ENCODE results near the gene HM13.
A peak's percentile ranks its signal among the peaks of the same experiment; 100 is the strongest.
"Not testable (repeated sequence)": the region's sequence is repeated elsewhere in the genome, so short reads cannot be mapped to it uniquely, and the experiment has no call there.

Gene HM13

GRCh38 chr20:31593221-31594001 lies 79.2 kb downstream of the HM13 start:
- ATAC-seq, result peak; percentile 56 to 79

GRCh38 chr20:31594002-31594557 lies 79.8 kb downstream of the HM13 start:
- ATAC-seq, result no peak

DNA sequence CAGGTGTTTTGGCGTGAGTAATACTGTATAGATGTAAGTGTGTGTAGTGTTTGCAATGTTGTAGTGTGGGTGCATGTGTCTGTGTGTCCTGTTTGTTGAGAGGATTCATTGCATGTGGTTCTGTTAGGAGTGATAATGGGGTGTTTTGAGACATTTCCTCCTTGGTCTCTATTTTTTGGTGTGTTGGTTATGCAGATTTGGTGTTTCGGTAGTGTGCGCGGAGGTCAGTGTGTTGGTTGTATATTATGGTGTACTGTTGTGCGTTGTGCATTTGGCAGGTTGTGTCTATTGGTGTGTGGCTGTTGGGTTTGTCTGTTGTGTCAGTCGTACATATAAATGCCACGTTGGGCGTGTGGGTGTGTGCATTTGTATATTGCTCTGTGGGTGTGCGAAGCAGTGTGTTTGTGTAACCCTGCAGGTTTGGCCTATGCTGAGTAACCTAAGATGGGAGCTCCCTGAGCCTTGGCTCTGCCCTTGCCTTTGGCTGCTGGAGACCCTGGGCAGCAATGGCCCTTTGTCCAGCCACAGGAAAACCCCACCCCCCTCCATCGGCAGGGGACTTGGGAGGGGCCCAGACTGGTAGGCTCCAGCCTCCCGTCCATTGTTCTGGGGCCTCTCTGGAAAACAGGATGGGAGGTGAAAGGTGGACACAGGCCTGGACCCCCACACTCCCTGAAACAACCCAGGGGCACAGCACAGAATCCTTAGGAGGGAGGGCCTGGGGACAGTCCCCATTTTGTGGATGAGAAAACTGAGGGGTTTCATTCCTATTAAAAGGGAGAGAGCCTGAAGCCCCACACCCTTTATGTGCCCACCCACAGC lies 80.5 kb downstream of the HM13 start:
- no peak for ATAC-seq

- no peak for ATAC-seq
These were observed 81.1 kb downstream of the HM13 start for GRCh38 chr20:31595380-31595653.

DNA sequence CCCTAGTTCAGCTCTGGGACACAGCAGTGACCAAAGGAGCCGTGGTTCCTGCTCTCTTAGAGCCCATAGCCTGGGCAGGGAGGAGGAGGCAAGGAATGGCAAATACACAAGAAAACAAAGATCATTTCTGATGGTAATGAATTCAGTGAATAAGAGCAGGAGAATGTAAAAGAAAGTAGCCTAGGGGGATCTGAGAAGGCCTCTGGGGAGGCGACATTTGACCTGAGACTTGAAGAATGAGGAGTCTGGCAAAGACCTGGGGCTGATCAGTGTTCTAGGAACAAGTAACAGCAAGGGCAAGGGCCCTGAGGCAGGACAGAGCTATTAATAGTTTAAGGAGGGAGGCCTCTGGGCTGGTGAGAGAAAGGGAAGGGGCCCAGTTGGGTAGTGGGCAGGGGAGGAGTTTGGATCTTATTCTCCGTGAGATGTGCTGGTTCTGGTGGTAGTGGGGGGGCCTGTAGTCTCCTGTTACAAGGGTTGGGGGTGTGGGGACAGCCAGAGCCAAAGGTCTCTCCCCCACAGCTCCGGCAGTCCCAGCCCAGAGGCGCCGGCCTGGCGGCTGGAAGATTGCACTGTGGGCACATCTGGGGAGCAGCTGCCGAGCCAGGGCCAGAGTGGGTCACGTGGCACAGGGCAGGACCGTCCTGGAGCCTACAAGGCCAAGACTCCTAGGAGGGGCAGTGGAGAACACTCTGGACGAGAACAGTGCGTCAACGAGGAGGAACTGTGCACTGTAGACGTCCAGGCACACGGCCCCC lies 81.6 kb downstream of the HM13 start:
- ATAC-seq, result no peak

DNA sequence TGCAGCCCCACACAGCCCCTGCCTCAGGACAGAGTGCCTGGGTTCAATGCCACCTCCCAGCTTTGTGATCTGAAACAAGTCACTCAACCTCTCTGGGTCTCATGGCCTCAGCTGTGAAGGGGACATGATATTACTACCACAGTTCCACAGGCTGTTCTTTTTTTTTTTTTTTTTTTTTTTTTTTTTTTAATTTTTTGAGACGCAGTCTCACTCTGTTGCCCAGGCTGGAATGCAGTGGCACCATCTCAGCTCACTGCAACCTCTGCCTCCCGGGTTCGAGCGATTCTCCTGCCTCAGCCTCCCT lies 82.1 kb downstream of the HM13 start:
- ATAC-seq, result not testable (repeated sequence)

DNA sequence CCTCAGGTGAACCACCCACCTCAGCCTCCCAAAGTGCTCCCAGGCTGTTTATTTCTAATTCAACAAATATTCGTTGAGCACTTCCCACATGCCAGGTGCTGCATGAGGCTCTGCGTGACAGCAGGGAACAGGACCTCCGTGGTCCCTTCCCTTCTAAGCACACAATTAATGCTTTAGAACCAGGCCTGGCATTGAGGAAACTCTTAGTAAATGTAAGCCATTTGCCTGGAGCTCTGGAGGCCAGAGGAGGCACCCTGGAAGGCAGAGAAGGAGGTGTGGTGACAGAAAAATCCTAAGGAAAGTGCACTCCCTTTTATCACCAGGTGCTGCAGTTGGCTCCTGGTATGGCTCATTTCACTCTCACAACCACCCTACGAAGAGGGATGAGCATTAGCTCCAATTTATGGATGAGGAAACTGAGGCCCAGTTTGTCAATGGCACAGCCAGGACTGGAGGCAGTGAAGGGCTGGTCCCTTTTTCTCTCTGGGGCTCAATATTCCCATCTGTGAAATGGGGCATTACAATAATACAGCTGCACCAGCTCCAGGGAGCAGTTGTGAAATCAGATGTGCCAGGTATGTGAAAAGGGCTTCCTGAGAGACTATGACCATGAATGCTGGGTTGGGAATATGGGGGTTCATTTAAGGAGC lies 82.7 kb downstream of the HM13 start:
- ATAC-seq, result no peak

DNA sequence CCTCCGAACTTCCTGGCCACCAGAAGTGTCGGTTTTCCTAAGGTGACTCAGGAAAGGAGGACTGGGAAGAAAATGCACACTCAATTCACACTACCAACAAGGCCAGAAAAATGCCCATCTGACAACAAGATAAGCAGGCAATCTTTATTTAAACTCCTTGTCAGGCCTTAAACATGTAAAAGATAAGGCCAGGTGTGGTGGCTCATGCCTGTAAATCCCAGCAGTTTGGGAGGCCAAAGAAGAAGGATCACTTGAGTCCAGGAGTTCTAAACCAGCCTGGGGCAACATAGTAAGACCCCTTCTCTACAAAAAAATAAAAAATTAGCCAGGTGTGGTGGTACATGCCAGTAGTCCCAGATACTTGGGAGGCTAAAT lies 83.2 kb downstream of the HM13 start:
- ATAC-seq, result no peak

- ATAC-seq, result no peak
These were observed 88.2 kb downstream of the HM13 start for GRCh38 chr20:31602431-31602778.

GRCh38 chr20:31602779-31603441 lies 88.7 kb downstream of the HM13 start:
- peak; percentile 85 to 86 for ATAC-seq

GRCh38 chr20:31603822-31604566 lies 89.8 kb downstream of the HM13 start:
- peak; percentile 30 to 33 for ATAC-seq

- no peak for ATAC-seq
These were observed 90.4 kb downstream of the HM13 start for GRCh38 chr20:31604567-31605030.

DNA sequence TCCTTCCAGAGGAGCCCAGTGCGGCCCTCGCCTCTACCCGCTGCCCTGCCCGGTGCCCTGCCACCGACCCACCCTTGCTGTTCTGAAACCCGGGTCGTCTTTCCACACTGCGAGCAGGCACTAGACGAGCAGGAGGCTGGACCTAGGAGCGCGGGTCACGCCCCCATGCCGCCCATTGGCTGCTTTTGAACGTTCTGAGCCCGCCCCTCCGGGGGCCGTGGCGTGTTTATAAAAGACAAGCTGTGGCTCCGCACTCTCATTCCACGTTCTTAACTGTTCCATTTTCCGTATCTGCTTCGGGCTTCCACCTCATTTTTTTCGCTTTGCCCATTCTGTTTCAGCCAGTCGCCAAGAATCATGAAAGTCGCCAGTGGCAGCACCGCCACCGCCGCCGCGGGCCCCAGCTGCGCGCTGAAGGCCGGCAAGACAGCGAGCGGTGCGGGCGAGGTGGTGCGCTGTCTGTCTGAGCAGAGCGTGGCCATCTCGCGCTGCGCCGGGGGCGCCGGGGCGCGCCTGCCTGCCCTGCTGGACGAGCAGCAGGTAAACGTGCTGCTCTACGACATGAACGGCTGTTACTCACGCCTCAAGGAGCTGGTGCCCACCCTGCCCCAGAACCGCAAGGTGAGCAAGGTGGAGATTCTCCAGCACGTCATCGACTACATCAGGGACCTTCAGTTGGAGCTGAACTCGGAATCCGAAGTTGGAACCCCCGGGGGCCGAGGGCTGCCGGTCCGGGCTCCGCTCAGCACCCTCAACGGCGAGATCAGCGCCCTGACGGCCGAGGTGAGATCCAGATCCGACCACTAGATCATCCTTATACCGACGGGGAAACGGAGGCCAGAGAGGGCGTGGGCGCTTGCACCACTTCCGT lies 91.0 kb downstream of the HM13 start, which contains the start of gene ID1:
ID1 (plus strand) TSS at position 259 of the 871 bp plus-strand sequence; CDS start at position 358, 99 bp downstream.
- ATAC-seq, result peak; percentile 85 to 87

DNA sequence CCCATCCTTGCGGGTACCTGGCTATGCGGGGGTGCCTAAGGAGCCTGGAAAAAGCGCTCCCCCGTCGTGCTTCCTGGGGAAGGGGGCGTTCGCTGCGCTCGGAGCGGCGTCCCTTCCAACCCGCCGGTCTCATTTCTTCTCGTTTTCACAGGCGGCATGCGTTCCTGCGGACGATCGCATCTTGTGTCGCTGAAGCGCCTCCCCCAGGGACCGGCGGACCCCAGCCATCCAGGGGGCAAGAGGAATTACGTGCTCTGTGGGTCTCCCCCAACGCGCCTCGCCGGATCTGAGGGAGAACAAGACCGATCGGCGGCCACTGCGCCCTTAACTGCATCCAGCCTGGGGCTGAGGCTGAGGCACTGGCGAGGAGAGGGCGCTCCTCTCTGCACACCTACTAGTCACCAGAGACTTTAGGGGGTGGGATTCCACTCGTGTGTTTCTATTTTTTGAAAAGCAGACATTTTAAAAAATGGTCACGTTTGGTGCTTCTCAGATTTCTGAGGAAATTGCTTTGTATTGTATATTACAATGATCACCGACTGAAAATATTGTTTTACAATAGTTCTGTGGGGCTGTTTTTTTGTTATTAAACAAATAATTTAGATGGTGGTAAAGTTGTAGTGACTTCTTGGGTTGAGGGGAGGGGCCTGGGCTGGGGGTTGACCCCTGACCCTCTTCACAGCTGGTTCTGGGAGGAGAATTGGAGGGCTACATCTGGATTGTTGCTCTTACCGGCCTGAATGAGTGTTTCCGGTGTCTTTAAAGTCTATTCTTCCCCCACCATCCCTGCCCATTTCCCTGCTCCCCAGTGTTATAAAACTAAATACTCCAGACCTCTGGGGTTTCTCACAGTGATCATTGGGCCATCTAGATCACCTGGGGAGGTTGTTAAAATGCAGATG lies 91.9 kb downstream of the HM13 start:
- no peak for ATAC-seq

DNA sequence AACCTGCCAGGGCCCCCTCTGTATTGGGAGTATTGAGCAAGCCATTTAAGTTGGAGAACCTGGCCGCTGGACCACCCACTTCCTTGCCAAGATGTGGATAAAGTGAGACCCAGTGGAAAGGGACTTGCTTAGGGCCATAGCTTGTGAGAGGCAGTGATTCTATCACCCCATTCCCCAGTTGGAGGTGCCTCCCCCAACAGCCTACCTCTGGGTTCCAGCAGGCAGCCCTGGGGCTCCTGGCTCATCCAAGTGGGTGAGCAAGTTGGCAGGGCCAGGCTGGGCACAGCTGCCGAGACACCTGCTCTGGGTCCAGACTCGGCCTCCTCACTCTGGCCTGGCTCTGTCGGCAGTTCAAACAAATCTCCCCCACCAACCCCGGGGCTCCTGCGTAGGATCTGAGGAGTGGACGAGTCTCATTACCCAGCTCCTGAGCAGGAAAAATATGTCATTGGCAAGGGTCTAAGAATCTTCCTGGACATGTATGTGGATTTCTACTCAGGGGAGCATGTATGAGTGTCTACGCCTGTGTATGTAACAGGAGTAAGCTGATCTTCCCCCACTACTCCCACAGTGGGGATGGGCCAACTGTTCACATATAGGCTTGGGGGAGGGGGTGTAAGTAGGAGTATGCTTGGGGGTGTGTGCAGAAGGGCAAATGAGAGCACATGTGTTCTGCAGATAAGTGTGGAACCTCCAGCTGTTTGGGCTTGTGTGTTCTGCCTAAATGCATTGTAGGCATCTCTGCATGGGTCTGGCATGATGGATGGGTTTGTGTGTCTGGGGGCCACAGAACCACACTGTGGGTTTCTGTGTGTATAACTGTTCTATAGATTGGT lies 92.8 kb downstream of the HM13 start:
- ATAC-seq, result no peak

DNA sequence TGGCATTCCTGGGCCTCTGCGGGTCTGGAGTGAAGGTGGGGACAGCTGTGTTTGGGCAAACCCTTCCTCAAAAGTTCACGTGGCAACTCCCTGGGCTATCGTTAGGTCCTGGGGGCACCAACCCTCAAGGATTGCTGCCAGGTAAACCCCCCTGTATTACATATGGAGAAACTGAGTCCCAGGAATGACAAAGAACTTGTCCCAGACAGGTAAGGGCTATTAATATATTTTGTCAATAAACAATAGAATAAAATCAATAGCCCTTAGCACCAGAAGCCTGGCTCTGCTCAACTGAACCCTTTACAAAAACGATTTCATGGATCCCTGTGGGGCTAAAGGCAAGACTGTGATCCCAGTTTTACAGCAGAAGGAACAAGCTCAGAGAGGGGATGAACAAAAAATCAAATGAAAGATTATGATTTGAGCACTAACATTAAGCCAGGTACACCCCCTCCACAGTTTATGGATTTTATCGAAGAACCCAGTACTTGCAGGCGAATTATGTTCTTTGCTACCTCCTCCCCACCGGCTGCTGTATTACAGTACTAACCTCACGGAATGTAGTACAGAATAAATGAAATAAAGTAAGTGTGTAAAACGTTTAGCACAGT lies 93.5 kb downstream of the HM13 start:
- ATAC-seq, result no peak

DNA sequence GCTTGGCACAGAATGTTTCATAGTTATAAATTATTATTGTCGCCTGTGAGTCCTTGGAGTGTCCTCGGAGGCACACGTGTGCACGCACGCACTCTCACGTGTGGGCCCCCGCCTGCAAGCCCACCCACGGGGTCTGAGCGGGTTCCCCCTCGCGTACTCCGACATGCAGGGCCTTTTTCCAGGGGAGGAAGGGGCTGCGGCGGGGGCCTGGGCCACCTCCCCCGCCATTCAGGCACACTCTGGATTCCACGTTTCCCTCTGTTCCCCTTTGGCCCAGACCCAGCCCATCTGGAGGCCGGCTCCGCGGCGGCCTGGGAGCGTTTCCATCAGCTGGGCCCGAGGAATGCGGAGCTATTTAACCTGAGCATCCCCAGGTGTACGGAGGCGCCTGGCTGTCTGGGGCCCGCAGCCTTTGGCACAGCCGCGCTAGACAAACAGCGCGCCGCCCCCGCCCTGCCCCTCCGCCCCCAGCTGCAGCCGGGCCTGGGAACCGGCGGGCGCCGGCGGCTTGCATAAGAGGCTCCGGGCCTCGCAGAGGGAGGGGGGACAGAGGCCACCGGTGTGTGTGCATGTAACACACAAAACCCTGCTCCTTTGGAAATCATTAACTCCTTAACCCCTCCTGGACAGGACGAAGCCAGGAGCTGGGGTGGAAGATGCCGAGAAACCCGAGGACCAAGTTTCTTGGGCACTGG lies 94.2 kb downstream of the HM13 start:
- ATAC-seq, result no peak

Measured in activated CD4-positive, CD25-positive, alpha-beta regulatory T cell treated with anti-CD3 and anti-CD28 coated beads, Interleukin-2, amount 50 U/mL, for 24 hours (primary cell).